GM23338 (cell line): ENCODE measurements around the gene KCTD2.

Source experiments
- CREB1 ChIP-seq: fragments of 250-450 bp; sonication (Bioruptor Pico); IDR thresholded peaks from 2 replicates; pipeline ENCODE4 v1.5.0; 2020; ENCODE audit warnings: low read depth, mild to moderate bottlenecking, moderate library complexity
- EZH2 ChIP-seq: fragments of 200-600 bp; sonication (generic); IDR thresholded peaks from one replicate; pipeline ENCODE4 v1.8.0; 2017; ENCODE audit warnings: antibody characterized with exemption, mild to moderate bottlenecking, low read depth; ENCODE audit not compliant: unreplicated experiment
- EZH2phosphoT487 ChIP-seq: fragments of 200-600 bp; sonication (generic); IDR thresholded peaks from one replicate; pipeline ENCODE4 v1.8.1; 2018; ENCODE audit warnings: antibody characterized with exemption; ENCODE audit not compliant: unreplicated experiment
- JUNB ChIP-seq: IDR thresholded peaks from one replicate; pipeline ENCODE4 v1.6.1; 2016; ENCODE audit warnings: antibody characterized with exemption; ENCODE audit not compliant: unreplicated experiment
- POLR2AphosphoS5 ChIP-seq: IDR thresholded peaks from 2 replicates; pipeline ENCODE4 v1.6.1; 2016; ENCODE audit warnings: antibody characterized with exemption, low read depth
- TF ChIP-seq, protein P1 (sequence below), 2 experiments: fragments of 200-600 bp in 1 of 2; sonication (generic) in 1 of 2; conservative IDR thresholded peaks; 2 replicates each; pipeline versions ENCODE4 v1.5.1 to v1.6.1; 2016 to 2017; ENCODE audit warnings: antibody characterized with exemption in 2 of 2, low read depth in 2 of 2, mild to moderate bottlenecking in 2 of 2, moderate library complexity in 1 of 2

DNA sequence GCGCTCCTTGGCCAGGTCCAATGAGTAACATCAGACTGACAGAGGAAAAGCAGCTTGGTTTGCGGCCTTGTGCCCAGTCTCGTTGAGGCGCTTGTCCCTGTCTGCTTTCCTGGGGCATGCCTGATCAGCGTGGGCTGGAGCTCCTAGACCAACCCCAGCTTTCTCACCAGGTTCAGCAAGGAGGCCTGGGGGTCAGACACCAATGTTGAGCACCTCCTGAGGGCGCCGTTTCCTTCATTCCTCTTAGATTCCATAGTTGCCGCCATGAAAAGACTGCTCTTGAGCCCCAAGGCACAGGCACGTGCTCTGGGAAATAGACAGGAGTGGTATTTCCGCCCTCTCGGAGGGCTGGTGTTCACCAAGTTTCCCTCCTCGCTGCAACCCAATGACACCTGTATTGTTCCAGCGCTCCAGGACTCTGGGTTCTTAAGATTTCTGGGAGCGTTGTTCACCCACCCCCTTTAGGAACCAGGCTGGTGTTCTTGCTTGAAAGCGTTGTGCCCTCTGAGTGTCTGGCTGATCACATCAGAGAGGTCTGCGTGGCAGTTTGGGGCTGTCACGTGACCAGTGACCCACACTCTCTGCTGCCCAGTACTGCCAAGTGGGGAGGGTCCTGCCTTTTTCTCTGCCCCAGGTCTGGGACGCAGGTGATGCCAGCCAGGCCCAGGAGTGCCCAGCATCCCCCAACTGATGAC is 18.0 kb downstream of the KCTD2 start:
- TF ChIP-seq, protein P1, sequence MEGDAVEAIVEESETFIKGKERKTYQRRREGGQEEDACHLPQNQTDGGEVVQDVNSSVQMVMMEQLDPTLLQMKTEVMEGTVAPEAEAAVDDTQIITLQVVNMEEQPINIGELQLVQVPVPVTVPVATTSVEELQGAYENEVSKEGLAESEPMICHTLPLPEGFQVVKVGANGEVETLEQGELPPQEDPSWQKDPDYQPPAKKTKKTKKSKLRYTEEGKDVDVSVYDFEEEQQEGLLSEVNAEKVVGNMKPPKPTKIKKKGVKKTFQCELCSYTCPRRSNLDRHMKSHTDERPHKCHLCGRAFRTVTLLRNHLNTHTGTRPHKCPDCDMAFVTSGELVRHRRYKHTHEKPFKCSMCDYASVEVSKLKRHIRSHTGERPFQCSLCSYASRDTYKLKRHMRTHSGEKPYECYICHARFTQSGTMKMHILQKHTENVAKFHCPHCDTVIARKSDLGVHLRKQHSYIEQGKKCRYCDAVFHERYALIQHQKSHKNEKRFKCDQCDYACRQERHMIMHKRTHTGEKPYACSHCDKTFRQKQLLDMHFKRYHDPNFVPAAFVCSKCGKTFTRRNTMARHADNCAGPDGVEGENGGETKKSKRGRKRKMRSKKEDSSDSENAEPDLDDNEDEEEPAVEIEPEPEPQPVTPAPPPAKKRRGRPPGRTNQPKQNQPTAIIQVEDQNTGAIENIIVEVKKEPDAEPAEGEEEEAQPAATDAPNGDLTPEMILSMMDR (conservative IDR thresholded peaks at IDR 0.05; ENCODE audit: low read depth in 2 of 2) = peak; percentile 28 to 61; a peak in 3 of 4 replicates
- no peak for TF ChIP-seq EZH2phosphoT487
- TF ChIP-seq CREB1 (CRISPR knock-in tag) = no peak
- TF ChIP-seq JUNB = no peak
- no peak for TF ChIP-seq EZH2
- TF ChIP-seq POLR2AphosphoS5 = no peak
